Calu3 (cell line): ENCODE measurements around the gene STK17B. TPM values are rescaled to one million over a fixed set of nuclear protein-coding genes. Genes with fewer than 3 reads are reported as not detected.

Experiments
- BruUV-seq: library from RNA; stranded (reverse); fragments of 400-500 nt; replicated peaks from 2 replicates; lab custom pipeline; 2021; lab: Mats Ljungman, UMichigan
- CTCF ChIA-PET: fragments of 300-600 bp; sonication (Branson Sonifier 250); formaldehyde crosslinking; loops from one replicate; lab custom pipeline; 2022; ENCODE audit warnings: antibody characterized with exemption; lab: Charles Lee
- DNase-seq: peaks from one replicate; pipeline ENCODE4 v3.0.0; 2022
- H3K27ac Mint-ChIP-seq: one replicate; pipeline ENCODE4 v1.8.0; 2022; ENCODE audit warnings: mixed read lengths; ENCODE audit not compliant: unreplicated experiment
- H3K27me3 Mint-ChIP-seq: one replicate; pipeline ENCODE4 v1.8.0; 2022; ENCODE audit warnings: mixed read lengths; ENCODE audit not compliant: unreplicated experiment
- H3K36me3 Mint-ChIP-seq: one replicate; pipeline ENCODE4 v1.8.0; 2022; ENCODE audit warnings: mild to moderate bottlenecking, moderate library complexity, mixed read lengths; ENCODE audit not compliant: insufficient read depth, unreplicated experiment
- H3K4me1 Mint-ChIP-seq: one replicate; pipeline ENCODE4 v1.8.0; 2022; ENCODE audit warnings: mild to moderate bottlenecking, low read depth, mixed read lengths; ENCODE audit not compliant: unreplicated experiment
- H3K4me3 Mint-ChIP-seq: one replicate; pipeline ENCODE4 v1.8.0; 2022; ENCODE audit warnings: mild to moderate bottlenecking, low read depth, moderate library complexity, mixed read lengths; ENCODE audit not compliant: unreplicated experiment
- H3K9me3 Mint-ChIP-seq: one replicate; pipeline ENCODE4 v1.8.0; 2022; ENCODE audit warnings: low read depth, mixed read lengths; ENCODE audit not compliant: unreplicated experiment
- CTCF ChIP-seq: fragments of 200-600 bp; IDR thresholded peaks from one replicate; pipeline ENCODE4 v1.8.0; 2022; ENCODE audit warnings: antibody characterized with exemption; ENCODE audit not compliant: unreplicated experiment
- intact Hi-C: fragments of 100-400 bp; cut with micrococcal nuclease; formaldehyde crosslinking; loops from one replicate; pipeline ENCODE4 v1.10.0; 2022; ENCODE audit not compliant: unreplicated experiment
- total RNA-seq: library from RNA; stranded (reverse); gene quantifications from 2 replicates; pipeline ENCODE4 v1.2.3, GENCODE V29; 2022

Gene STK17B
- total RNA-seq, 1 experiment from 2014 or later: 38.5 TPM

GRCh38 chr2:196170213-196170605 is 1.2 kb downstream of the STK17B start:
- BruUV-seq: TSS peak; percentile 43
- Mint-ChIP-seq H3K4me3 (peak overlapping the region; percentile 82), H3K9me3 (no peaks in the 10 kb centered on the region), H3K27me3 (no peaks in the 10 kb centered on the region), H3K4me1 (peaks cover 41% of the 10 kb centered on the region), H3K36me3 (peaks cover 44% of the 10 kb centered on the region), H3K27ac (peak overlapping the region; percentile 75)
- CTCF ChIA-PET: interaction anchor here (1.1 to 2.0 kb wide), 3 partner anchors 10 to 92 kb away, joined by 7 to 11 read pairs (median 7); no protein-coding TSS in a partner anchor
- intact Hi-C loops: loop anchor here (1.0 to 5.0 kb wide), 3 partner anchors 92 to 167 kb away; no protein-coding TSS in a partner anchor
- DNase-seq: peak; percentile 39
- TF ChIP-seq CTCF: no peak

GRCh38 chr2:196169516-196169915 is 1.9 kb downstream of the STK17B start:
- no peaks in the 10 kb centered on the region for H3K9me3 Mint-ChIP-seq
- peaks cover 48% of the 10 kb centered on the region for H3K4me1 Mint-ChIP-seq
- no TSS peak for BruUV-seq
- intact Hi-C loops: loop anchor here (5.0 kb wide), 2 partner anchors 63 to 123 kb away; no protein-coding TSS in a partner anchor
- no peaks in the 10 kb centered on the region for H3K27me3 Mint-ChIP-seq
- TF ChIP-seq CTCF: no peak
- peak overlapping the region; percentile 75 for H3K27ac Mint-ChIP-seq
- H3K36me3 Mint-ChIP-seq: peaks cover 44% of the 10 kb centered on the region
- no peak for DNase-seq
- CTCF ChIA-PET: interaction anchor here (0.7 to 1.7 kb wide), 5 partner anchors 9 to 91 kb away, joined by 4 to 7 read pairs (median 6); no protein-coding TSS in a partner anchor
- peak overlapping the region; percentile 82 for H3K4me3 Mint-ChIP-seq

- Mint-ChIP-seq H3K9me3 (no peaks in the 10 kb centered on the region), H3K27ac (peak overlapping the region; percentile 78), H3K27me3 (no peaks in the 10 kb centered on the region), H3K4me1 (peaks cover 48% of the 10 kb centered on the region), H3K36me3 (peaks cover 44% of the 10 kb centered on the region), H3K4me3 (peak overlapping the region; percentile 82)
- no TSS peak for BruUV-seq
- CTCF ChIA-PET: interaction anchor here (0.7 to 1.1 kb wide), 2 partner anchors 91 to 285 kb away, joined by 3 read pairs; no protein-coding TSS in a partner anchor
- TF ChIP-seq CTCF: no peak
- DNase-seq: peak; percentile 13
- intact Hi-C loops: loop anchor here (5.0 kb wide), 2 partner anchors 64 to 124 kb away; no protein-coding TSS in a partner anchor
Measured at GRCh38 chr2:196168181-196168580, 3.2 kb downstream of the STK17B start.

- BruUV-seq: no TSS peak
- peaks cover 43% of the 10 kb centered on the region for H3K4me1 Mint-ChIP-seq
- no peak for TF ChIP-seq CTCF
- H3K9me3 Mint-ChIP-seq: no peaks in the 10 kb centered on the region
- H3K4me3 Mint-ChIP-seq: peak overlapping the region; percentile 82
- peak overlapping the region; percentile 78 for H3K27ac Mint-ChIP-seq
- CTCF ChIA-PET: interaction anchor here (0.7 to 1.1 kb wide), 2 partner anchors 90 to 286 kb away, joined by 3 read pairs; no protein-coding TSS in a partner anchor
- no peaks in the 10 kb centered on the region for H3K27me3 Mint-ChIP-seq
- peaks cover 44% of the 10 kb centered on the region for H3K36me3 Mint-ChIP-seq
- intact Hi-C loops: loop anchor here (2.0 to 5.0 kb wide), 3 partner anchors 65 to 125 kb away; no protein-coding TSS in a partner anchor
- no peak for DNase-seq
Measured at GRCh38 chr2:196167666-196168065, 3.7 kb downstream of the STK17B start.
